ENCODE measurements around the gene RASEF.

Gene RASEF

GRCh38 chr9:83020864-83021263 is 42.1 kb downstream of the RASEF start:
- DNase-seq (ENCODE audit: low read depth), result no peak
- TF ChIP-seq, protein P1, sequence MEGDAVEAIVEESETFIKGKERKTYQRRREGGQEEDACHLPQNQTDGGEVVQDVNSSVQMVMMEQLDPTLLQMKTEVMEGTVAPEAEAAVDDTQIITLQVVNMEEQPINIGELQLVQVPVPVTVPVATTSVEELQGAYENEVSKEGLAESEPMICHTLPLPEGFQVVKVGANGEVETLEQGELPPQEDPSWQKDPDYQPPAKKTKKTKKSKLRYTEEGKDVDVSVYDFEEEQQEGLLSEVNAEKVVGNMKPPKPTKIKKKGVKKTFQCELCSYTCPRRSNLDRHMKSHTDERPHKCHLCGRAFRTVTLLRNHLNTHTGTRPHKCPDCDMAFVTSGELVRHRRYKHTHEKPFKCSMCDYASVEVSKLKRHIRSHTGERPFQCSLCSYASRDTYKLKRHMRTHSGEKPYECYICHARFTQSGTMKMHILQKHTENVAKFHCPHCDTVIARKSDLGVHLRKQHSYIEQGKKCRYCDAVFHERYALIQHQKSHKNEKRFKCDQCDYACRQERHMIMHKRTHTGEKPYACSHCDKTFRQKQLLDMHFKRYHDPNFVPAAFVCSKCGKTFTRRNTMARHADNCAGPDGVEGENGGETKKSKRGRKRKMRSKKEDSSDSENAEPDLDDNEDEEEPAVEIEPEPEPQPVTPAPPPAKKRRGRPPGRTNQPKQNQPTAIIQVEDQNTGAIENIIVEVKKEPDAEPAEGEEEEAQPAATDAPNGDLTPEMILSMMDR (IDR thresholded peaks at IDR 0.05; ENCODE audit: control insufficient read depth, insufficient read depth, low read depth, low read length, missing control alignments), result no peak
- no peak overlapping the region for H3K4me3 ChIP-seq (ENCODE audit: control insufficient read depth, low read depth, low read length)

DNA sequence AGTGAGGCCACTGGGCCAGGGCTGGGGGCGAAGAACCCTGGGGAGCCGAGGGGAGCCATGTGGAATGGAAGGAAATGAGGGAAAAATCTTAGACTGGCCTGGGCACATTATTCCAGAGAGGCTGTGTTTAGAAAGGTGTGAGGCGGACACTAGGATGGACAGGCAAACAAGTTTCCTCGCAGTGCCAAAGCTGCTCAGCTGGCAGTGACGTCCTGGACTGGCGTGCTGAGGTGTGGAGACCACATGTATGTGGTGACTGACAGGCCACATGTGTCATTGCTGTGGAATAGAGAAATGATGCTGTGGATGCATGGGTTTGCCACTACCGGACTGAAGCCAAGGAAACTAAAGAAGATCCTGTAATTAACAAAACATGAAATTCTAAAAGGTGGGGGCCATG is 42.6 kb downstream of the RASEF start:
- DNase-seq (ENCODE audit: low read depth), result no peak
- TF ChIP-seq, protein P1 (IDR thresholded peaks at IDR 0.05; ENCODE audit: control insufficient read depth, insufficient read depth, low read depth, low read length, missing control alignments), result no peak
- no peak overlapping the region for H3K4me3 ChIP-seq (ENCODE audit: control insufficient read depth, low read depth, low read length)

DNA sequence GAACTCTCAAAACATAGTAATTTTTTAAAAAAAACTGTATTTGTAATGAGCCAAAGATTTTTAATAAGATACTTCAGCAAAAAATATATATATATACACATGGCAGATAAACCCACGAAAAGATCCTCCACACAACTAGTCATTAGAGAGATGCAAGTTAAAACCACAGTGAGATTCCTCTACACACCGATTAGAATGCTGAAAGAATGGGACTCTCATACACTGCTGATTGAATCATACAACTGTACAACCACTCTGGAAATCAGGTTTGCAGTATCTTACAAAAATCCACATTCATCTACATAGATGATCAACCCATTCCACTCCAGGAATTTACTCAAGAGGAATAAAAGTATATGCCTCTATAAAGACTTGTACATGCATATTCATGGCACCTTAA is 43.7 kb downstream of the RASEF start:
- TF ChIP-seq, protein P1 (IDR thresholded peaks at IDR 0.05; ENCODE audit: control insufficient read depth, insufficient read depth, low read depth, low read length, missing control alignments), result no peak
- no peak for DNase-seq (ENCODE audit: low read depth)
- H3K4me3 ChIP-seq (ENCODE audit: control insufficient read depth, low read depth, low read length), result no peak overlapping the region

DNA sequence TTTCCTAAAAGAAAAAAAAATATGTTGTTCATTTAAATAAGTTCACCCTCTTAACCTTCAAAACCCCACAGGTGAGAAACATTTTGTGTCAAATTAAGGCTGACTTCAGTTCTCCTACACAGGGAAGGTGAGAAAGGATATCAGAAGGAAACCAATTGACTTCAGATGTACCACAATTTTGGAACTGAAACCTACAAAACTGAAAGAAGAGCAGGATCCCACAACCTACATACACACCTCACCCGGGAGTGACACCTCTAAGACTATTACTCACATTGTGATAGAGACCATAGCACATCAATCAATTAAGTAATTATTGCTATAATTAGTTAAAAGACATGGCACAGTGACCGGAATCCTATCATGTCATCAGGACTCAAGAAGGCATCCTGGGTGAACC is 47.0 kb downstream of the RASEF start:
- DNase-seq (ENCODE audit: low read depth), result no peak
- H3K4me3 ChIP-seq (ENCODE audit: control insufficient read depth, low read depth, low read length), result no peak overlapping the region
- TF ChIP-seq, protein P1 (IDR thresholded peaks at IDR 0.05; ENCODE audit: control insufficient read depth, insufficient read depth, low read depth, low read length, missing control alignments), result no peak

DNA sequence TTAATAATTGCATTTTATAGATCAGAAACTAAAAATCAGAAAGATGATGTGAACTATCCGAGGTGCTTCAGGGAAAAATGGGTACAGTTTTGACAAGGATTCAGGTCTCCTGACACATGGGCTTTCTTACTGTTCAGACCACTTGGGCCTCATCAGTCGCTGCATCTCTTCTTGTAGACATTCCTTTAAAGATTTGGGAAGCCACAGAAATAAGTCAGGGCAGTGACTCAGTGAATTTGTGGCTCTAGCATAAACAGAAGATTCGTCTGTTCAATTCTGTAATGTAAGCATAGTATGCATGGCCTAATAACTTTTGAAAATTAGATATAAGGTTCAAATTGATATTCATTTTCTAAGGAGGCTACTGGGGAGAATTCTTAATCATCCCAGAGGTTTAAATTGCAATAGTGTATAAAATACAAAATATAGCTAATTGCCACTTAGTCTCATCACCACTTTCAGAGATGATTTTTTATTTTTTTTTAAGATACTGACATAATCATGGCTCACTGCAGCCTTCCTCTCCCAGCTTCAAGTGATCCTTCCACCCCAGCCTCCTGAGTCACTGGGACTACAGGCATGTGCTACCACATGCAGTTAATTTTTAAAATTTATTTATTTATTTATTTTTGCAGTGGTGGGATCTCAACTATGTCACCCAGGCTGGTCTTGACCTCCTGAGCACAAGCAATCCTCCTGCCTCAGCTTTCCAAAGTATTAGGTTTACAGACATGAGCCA is 48.9 kb downstream of the RASEF start:
- TF ChIP-seq, protein P1 (IDR thresholded peaks at IDR 0.05; ENCODE audit: control insufficient read depth, insufficient read depth, low read depth, low read length, missing control alignments), result no peak
- H3K4me3 ChIP-seq (ENCODE audit: control insufficient read depth, low read depth, low read length), result no peak overlapping the region
- no peak for DNase-seq (ENCODE audit: low read depth)

GRCh38 chr9:83012922-83013838 is 49.8 kb downstream of the RASEF start:
- TF ChIP-seq, protein P1 (IDR thresholded peaks at IDR 0.05; ENCODE audit: control insufficient read depth, insufficient read depth, low read depth, low read length, missing control alignments), result no peak
- no peak overlapping the region for H3K4me3 ChIP-seq (ENCODE audit: control insufficient read depth, low read depth, low read length)
- DNase-seq (ENCODE audit: low read depth), result no peak
